Activated naive CD8-positive, alpha-beta T cell treated with anti-CD3 and anti-CD28 coated beads for 36 hours (primary cell): ENCODE data around the gene AXDND1. TPM values are rescaled to one million over a fixed set of nuclear protein-coding genes. Genes with fewer than 3 reads are reported as not detected.
A peak's percentile ranks its signal among the peaks of the same experiment; 100 is the strongest.
"Not testable (repeated sequence)": the region's sequence is repeated elsewhere in the genome, so short reads cannot be mapped to it uniquely, and the experiment has no call there.

Source experiments
- DNase-seq: peaks from one replicate; pipeline ENCODE4 v3.0.0; 2021
- H3K27ac Mint-ChIP-seq: one replicate; pipeline ENCODE4 v1.8.0; 2022; ENCODE audit warnings: mild to moderate bottlenecking, moderate library complexity, mixed read lengths
- H3K27me3 Mint-ChIP-seq: one replicate; pipeline ENCODE4 v1.8.0; 2022; ENCODE audit warnings: mild to moderate bottlenecking, mixed read lengths
- H3K36me3 Mint-ChIP-seq: one replicate; pipeline ENCODE4 v1.8.0; 2021; ENCODE audit warnings: mild to moderate bottlenecking, mixed read lengths
- H3K4me1 Mint-ChIP-seq: one replicate; pipeline ENCODE4 v1.8.0; 2021; ENCODE audit warnings: mixed read lengths
- H3K4me3 Mint-ChIP-seq: one replicate; pipeline ENCODE4 v1.8.0; 2022; ENCODE audit warnings: mild to moderate bottlenecking, moderate library complexity, mixed read lengths
- H3K9me3 Mint-ChIP-seq: one replicate; pipeline ENCODE4 v1.8.0; 2022; ENCODE audit warnings: mixed read lengths
- total RNA-seq, 2 experiments: library from RNA; stranded (reverse); gene quantifications; one replicate each; pipeline ENCODE4 v1.2.3, GENCODE V29; 2021

The AXDND1 gene
- total RNA-seq, 2 experiments from 2014 or later, result 0.56 to 0.64 TPM

GRCh38 chr1:179417760-179418159 is 52.0 kb downstream of the AXDND1 start:
- not testable (repeated sequence) for H3K27me3 Mint-ChIP-seq, DNase-seq, H3K36me3 Mint-ChIP-seq, H3K4me1 Mint-ChIP-seq, H3K9me3 Mint-ChIP-seq, H3K27ac Mint-ChIP-seq, H3K4me3 Mint-ChIP-seq

GRCh38 chr1:179418706-179419105 is 52.9 kb downstream of the AXDND1 start:
- not testable (repeated sequence) for DNase-seq, H3K4me3 Mint-ChIP-seq, H3K27me3 Mint-ChIP-seq, H3K36me3 Mint-ChIP-seq, H3K4me1 Mint-ChIP-seq, H3K9me3 Mint-ChIP-seq, H3K27ac Mint-ChIP-seq

- Mint-ChIP-seq H3K4me3 (no peak overlapping the region), H3K9me3 (peaks cover 14% of the 10 kb centered on the region), H3K27ac (no peak overlapping the region), H3K27me3 (no peaks in the 10 kb centered on the region), H3K4me1 (no peaks in the 10 kb centered on the region), H3K36me3 (peaks cover 1% of the 10 kb centered on the region)
- no peak for DNase-seq
These were observed 58.8 kb downstream of the AXDND1 start for GRCh38 chr1:179424610-179425009.

GRCh38 chr1:179425186-179425585 is 59.4 kb downstream of the AXDND1 start:
- no peaks in the 10 kb centered on the region for H3K4me1 Mint-ChIP-seq
- H3K4me3 Mint-ChIP-seq, result no peak overlapping the region
- no peak overlapping the region for H3K27ac Mint-ChIP-seq
- peaks cover 14% of the 10 kb centered on the region for H3K9me3 Mint-ChIP-seq
- no peaks in the 10 kb centered on the region for H3K27me3 Mint-ChIP-seq
- H3K36me3 Mint-ChIP-seq, result peaks cover 1% of the 10 kb centered on the region
- DNase-seq, result no peak

- DNase-seq, result no peak
- H3K27me3 Mint-ChIP-seq, result peaks cover 18% of the 10 kb centered on the region
- no peak overlapping the region for H3K4me3 Mint-ChIP-seq
- peak overlapping the region; percentile 17 for H3K27ac Mint-ChIP-seq
- no peaks in the 10 kb centered on the region for H3K4me1 Mint-ChIP-seq
- no peaks in the 10 kb centered on the region for H3K9me3 Mint-ChIP-seq
- no peaks in the 10 kb centered on the region for H3K36me3 Mint-ChIP-seq
These were observed 71.4 kb downstream of the AXDND1 start for GRCh38 chr1:179437171-179437570.

DNA sequence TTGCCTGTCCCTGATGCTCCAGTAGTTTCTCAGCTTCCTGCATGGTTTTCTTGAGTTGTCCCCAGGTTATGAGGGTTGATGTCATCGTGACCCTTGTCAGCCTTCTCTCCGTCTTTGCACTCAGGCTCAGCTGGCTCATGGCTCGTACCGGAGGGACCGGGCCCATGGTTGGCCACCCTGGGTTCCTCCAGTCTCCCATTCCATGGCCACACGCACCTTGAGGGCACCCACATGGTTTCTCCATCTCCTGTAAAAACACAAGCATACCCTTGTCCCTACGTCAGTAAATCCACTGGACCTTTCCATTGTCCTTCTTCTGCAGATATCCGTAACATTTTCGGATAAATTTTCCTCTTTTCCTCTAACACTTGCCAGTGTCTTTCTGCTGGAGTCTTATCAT is 73.9 kb downstream of the AXDND1 start:
- H3K4me3 Mint-ChIP-seq, DNase-seq, H3K9me3 Mint-ChIP-seq, H3K27me3 Mint-ChIP-seq, H3K4me1 Mint-ChIP-seq, H3K36me3 Mint-ChIP-seq, H3K27ac Mint-ChIP-seq: not testable (repeated sequence)

GRCh38 chr1:179440301-179440700 is 74.5 kb downstream of the AXDND1 start:
- not testable (repeated sequence) for DNase-seq, H3K36me3 Mint-ChIP-seq, H3K9me3 Mint-ChIP-seq, H3K4me1 Mint-ChIP-seq, H3K27ac Mint-ChIP-seq, H3K4me3 Mint-ChIP-seq
- peaks cover 10% of the 10 kb centered on the region for H3K27me3 Mint-ChIP-seq

DNA sequence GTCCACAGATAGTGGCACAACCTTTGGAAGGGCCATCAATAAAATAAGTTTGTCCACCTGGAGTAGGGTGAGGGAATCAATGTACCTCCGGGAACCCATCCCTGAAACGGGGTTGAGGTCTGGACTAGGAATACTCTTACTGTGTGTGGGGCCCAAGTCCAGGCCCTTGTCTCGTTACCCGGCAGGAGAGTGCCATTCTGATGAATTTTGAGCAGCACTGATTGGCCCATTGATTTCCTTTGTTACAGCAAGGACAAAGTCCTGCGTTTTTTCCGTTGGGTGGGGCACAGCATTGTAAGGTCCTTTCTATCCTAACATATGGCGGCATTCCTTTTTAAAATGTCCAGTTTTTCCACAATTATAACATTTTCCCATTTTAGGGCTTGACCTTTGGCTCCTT is 75.2 kb downstream of the AXDND1 start:
- Mint-ChIP-seq H3K36me3 (no peaks in the 10 kb centered on the region), H3K4me1 (no peaks in the 10 kb centered on the region), H3K27me3 (peaks cover 10% of the 10 kb centered on the region), H3K4me3 (no peak overlapping the region), H3K9me3 (no peaks in the 10 kb centered on the region), H3K27ac (no peak overlapping the region)
- no peak for DNase-seq

DNA sequence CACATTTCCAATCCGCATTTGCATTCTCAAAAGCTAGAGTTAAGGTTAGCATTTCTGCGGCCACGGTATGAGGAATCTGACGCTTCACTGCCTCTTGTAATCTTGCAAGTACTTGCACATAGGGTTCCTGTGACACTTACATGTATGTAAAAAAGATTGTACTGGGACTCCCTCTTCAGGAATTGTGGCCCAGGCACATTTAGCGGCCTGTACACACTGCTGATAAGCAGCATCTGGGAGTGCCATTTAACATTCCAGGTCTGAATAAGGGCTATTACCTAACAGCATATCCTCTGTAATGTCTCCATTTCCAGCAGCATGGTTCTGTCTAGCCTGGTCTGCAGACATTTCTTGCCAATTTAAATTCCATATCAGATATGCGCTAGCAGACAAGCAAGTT is 75.7 kb downstream of the AXDND1 start:
- Mint-ChIP-seq H3K4me3 (no peak overlapping the region), H3K9me3 (no peaks in the 10 kb centered on the region)

GRCh38 chr1:179442846-179443245 is 77.1 kb downstream of the AXDND1 start:
- H3K27me3 Mint-ChIP-seq, H3K27ac Mint-ChIP-seq, H3K4me1 Mint-ChIP-seq, H3K36me3 Mint-ChIP-seq, H3K4me3 Mint-ChIP-seq, H3K9me3 Mint-ChIP-seq, DNase-seq: not testable (repeated sequence)

More for the DNA sequence above, 75.7 kb downstream of the AXDND1 start:
- Mint-ChIP-seq H3K27me3 (peaks cover 10% of the 10 kb centered on the region), H3K36me3 (no peaks in the 10 kb centered on the region), H3K27ac (no peak overlapping the region), H3K4me1 (no peaks in the 10 kb centered on the region)
- DNase-seq, result no peak

DNA sequence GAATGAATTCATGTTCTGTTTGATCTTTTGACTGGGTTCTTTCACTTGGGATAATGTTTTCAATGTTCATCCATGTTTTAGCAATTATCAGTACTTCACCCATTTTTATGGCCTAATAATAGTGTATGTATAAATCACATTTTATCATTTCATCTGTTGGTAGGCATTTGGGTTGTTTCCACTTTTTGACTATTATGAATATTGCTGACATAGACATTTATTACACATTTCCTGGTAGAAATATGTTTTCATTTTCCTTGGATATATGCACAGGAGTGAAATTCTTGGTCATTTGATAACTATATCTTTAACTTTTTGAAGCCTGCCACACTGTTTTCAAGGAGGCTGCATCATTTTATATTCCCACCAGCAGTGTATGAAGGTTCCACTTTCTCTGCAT is 79.8 kb downstream of the AXDND1 start:
- H3K4me1 Mint-ChIP-seq, result no peaks in the 10 kb centered on the region
- no peak overlapping the region for H3K27ac Mint-ChIP-seq
- no peak for DNase-seq
- no peaks in the 10 kb centered on the region for H3K36me3 Mint-ChIP-seq
- H3K27me3 Mint-ChIP-seq, result peaks cover 12% of the 10 kb centered on the region
- no peak overlapping the region for H3K4me3 Mint-ChIP-seq
- no peaks in the 10 kb centered on the region for H3K9me3 Mint-ChIP-seq

DNA sequence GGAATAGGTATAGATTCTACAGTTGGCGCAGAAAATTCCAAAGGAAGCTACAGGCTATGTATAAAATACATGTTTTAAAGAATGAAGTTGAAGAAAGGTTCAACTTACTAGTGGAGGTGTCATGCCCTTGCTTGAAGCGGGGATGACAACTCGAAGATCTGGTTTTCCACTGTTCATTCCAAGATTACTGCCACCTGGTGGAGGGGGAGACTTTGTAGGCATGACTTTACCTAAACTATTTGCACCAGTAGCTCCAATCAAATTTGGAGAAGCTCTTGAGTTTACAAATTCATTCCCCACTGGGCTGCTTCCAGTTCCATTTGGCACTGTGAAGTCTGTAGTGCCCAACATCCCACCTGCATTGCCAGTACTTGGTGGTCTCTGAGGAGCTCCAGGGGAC is 81.7 kb downstream of the AXDND1 start:
- no peaks in the 10 kb centered on the region for H3K4me1 Mint-ChIP-seq
- H3K36me3 Mint-ChIP-seq, result no peaks in the 10 kb centered on the region
- H3K9me3 Mint-ChIP-seq, result no peaks in the 10 kb centered on the region
- no peak overlapping the region for H3K27ac Mint-ChIP-seq
- H3K4me3 Mint-ChIP-seq, result no peak overlapping the region
- peaks cover 21% of the 10 kb centered on the region for H3K27me3 Mint-ChIP-seq
- DNase-seq, result no peak

- Mint-ChIP-seq H3K36me3 (no peaks in the 10 kb centered on the region), H3K4me3 (no peak overlapping the region), H3K4me1 (no peaks in the 10 kb centered on the region), H3K9me3 (no peaks in the 10 kb centered on the region), H3K27ac (no peak overlapping the region), H3K27me3 (peaks cover 21% of the 10 kb centered on the region)
- no peak for DNase-seq
These were observed 82.8 kb downstream of the AXDND1 start for GRCh38 chr1:179448437-179449149.

- not testable (repeated sequence) for H3K27me3 Mint-ChIP-seq, H3K36me3 Mint-ChIP-seq, H3K9me3 Mint-ChIP-seq, H3K4me1 Mint-ChIP-seq, DNase-seq, H3K4me3 Mint-ChIP-seq, H3K27ac Mint-ChIP-seq
These were observed 93.9 kb downstream of the AXDND1 start for GRCh38 chr1:179459606-179460206.

- H3K4me1 Mint-ChIP-seq, H3K27me3 Mint-ChIP-seq, DNase-seq, H3K4me3 Mint-ChIP-seq, H3K27ac Mint-ChIP-seq, H3K36me3 Mint-ChIP-seq, H3K9me3 Mint-ChIP-seq: not testable (repeated sequence)
These were observed 99.9 kb downstream of the AXDND1 start for GRCh38 chr1:179465661-179466060.

DNA sequence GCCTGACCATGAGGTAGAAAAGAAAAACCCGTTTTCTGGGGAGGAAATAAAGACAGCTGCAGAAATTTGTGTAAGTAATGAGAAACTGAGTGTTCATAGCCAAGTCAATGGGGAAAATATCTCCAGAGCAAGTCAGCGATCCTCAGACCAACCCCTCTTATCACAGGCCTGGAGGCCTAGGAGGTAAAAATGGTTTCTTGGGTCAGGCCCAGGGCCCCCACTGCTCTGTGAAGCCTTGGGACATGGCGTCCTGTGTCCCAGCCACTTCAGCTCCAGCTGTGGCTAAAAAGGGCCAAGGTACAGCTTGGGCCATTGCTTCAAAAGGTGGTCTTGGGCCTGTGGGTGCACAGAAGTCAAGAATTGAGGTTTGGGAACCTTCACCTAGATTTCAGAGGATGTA is 108.9 kb downstream of the AXDND1 start:
- Mint-ChIP-seq H3K36me3 (peaks cover 5% of the 10 kb centered on the region), H3K9me3 (peaks cover 34% of the 10 kb centered on the region), H3K27ac (no peak overlapping the region), H3K4me1 (no peaks in the 10 kb centered on the region), H3K27me3 (no peaks in the 10 kb centered on the region), H3K4me3 (no peak overlapping the region)
- DNase-seq, result no peak
